ENCODE measurements around the gene GABRD. TPM values are rescaled to one million over a fixed set of nuclear protein-coding genes. Genes with fewer than 3 reads are reported as not detected.

Gene GABRD
- total RNA-seq, 1 experiment from 2014 or later = 1.7 TPM

DNA sequence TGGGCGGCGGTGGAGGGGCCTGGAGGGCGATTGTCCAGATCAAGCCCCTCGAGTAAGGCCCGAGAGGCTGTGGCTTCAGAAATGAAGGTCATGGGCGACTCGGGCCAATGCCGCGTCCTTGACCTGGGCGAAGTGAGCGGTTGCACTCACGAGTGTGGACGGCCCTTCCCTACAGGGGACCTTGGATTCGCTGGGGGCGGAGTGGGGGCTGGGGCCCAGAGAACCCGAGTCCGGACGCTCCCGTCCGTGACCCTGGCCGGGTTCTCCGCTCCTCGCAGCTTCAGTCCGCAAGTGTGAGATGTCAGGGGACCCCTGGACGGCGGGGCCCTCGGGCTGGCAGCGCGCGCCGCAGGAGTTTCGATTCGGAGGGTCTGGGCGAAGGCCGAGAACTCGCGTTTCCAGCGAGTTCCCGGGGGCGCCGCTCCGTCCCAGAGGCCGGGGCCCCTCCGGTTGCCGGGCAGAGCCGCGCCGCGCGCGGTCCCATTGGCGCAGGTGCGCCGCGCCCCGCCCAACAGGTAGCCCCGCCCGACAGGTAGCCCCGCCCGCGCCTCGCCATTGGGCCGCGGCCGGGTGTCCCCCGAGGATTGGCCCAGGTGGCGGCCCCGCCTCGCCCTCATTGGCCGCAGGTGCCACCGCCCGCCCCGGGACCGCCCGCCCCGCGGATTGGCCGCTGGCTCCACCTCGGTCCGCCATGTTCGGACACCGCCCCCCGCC is 30.7 kb downstream of the GABRD start, which contains the start of gene PRKCZ (continued):
- no peak for TF ChIP-seq CDX4 (CRISPR knock-in tag; IDR thresholded peaks at IDR 0.05; ENCODE audit: borderline replicate concordance)
- TF ChIP-seq ZNF425 (CRISPR knock-in tag; conservative IDR thresholded peaks at IDR 0.05) = no peak
- peak; percentile 93 for TF ChIP-seq SP1 (CRISPR knock-in tag; conservative IDR thresholded peaks at IDR 0.05)
- TF ChIP-seq ATF6 (CRISPR knock-in tag; IDR thresholded peaks at IDR 0.05) = no peak
- no peak for TF ChIP-seq JUN (CRISPR knock-in tag; IDR thresholded peaks at IDR 0.05)
- TF ChIP-seq, protein P1, sequence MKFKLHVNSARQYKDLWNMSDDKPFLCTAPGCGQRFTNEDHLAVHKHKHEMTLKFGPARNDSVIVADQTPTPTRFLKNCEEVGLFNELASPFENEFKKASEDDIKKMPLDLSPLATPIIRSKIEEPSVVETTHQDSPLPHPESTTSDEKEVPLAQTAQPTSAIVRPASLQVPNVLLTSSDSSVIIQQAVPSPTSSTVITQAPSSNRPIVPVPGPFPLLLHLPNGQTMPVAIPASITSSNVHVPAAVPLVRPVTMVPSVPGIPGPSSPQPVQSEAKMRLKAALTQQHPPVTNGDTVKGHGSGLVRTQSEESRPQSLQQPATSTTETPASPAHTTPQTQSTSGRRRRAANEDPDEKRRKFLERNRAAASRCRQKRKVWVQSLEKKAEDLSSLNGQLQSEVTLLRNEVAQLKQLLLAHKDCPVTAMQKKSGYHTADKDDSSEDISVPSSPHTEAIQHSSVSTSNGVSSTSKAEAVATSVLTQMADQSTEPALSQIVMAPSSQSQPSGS (CRISPR knock-in tag; IDR thresholded peaks at IDR 0.05; ENCODE audit: borderline replicate concordance, low read depth) = no peak
- no peak for TF ChIP-seq ZNF219 (CRISPR knock-in tag; IDR thresholded peaks at IDR 0.05; ENCODE audit: borderline replicate concordance)
- no peak for TF ChIP-seq TCF7 (CRISPR knock-in tag; IDR thresholded peaks at IDR 0.05; ENCODE audit: low read depth)
- no peak for TF ChIP-seq AFF4 (CRISPR knock-in tag; IDR thresholded peaks at IDR 0.05; ENCODE audit: borderline replicate concordance)
- no peak for TF ChIP-seq OVOL2 (CRISPR knock-in tag; IDR thresholded peaks at IDR 0.05; ENCODE audit: borderline replicate concordance)
- TF ChIP-seq NR2C2 (CRISPR knock-in tag; IDR thresholded peaks at IDR 0.05) = no peak
- no peak; the same call in 1 of the 2 replicates for TF ChIP-seq ZNF263 (CRISPR knock-in tag; IDR thresholded peaks at IDR 0.05; ENCODE audit: low read depth)
- TF ChIP-seq TP53 (CRISPR knock-in tag; IDR thresholded peaks at IDR 0.05) = no peak
- TF ChIP-seq TEAD4 (CRISPR knock-in tag; IDR thresholded peaks at IDR 0.05) = no peak
- TF ChIP-seq, protein P2, sequence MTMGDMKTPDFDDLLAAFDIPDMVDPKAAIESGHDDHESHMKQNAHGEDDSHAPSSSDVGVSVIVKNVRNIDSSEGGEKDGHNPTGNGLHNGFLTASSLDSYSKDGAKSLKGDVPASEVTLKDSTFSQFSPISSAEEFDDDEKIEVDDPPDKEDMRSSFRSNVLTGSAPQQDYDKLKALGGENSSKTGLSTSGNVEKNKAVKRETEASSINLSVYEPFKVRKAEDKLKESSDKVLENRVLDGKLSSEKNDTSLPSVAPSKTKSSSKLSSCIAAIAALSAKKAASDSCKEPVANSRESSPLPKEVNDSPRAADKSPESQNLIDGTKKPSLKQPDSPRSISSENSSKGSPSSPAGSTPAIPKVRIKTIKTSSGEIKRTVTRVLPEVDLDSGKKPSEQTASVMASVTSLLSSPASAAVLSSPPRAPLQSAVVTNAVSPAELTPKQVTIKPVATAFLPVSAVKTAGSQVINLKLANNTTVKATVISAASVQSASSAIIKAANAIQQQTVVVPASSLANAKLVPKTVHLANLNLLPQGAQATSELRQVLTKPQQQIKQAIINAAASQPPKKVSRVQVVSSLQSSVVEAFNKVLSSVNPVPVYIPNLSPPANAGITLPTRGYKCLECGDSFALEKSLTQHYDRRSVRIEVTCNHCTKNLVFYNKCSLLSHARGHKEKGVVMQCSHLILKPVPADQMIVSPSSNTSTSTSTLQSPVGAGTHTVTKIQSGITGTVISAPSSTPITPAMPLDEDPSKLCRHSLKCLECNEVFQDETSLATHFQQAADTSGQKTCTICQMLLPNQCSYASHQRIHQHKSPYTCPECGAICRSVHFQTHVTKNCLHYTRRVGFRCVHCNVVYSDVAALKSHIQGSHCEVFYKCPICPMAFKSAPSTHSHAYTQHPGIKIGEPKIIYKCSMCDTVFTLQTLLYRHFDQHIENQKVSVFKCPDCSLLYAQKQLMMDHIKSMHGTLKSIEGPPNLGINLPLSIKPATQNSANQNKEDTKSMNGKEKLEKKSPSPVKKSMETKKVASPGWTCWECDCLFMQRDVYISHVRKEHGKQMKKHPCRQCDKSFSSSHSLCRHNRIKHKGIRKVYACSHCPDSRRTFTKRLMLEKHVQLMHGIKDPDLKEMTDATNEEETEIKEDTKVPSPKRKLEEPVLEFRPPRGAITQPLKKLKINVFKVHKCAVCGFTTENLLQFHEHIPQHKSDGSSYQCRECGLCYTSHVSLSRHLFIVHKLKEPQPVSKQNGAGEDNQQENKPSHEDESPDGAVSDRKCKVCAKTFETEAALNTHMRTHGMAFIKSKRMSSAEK (CRISPR knock-in tag; IDR thresholded peaks at IDR 0.05; ENCODE audit: borderline replicate concordance) = no peak
- TF ChIP-seq, protein P3, sequence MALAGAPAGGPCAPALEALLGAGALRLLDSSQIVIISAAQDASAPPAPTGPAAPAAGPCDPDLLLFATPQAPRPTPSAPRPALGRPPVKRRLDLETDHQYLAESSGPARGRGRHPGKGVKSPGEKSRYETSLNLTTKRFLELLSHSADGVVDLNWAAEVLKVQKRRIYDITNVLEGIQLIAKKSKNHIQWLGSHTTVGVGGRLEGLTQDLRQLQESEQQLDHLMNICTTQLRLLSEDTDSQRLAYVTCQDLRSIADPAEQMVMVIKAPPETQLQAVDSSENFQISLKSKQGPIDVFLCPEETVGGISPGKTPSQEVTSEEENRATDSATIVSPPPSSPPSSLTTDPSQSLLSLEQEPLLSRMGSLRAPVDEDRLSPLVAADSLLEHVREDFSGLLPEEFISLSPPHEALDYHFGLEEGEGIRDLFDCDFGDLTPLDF (CRISPR knock-in tag; IDR thresholded peaks at IDR 0.05) = no peak
- TF ChIP-seq, protein P4, sequence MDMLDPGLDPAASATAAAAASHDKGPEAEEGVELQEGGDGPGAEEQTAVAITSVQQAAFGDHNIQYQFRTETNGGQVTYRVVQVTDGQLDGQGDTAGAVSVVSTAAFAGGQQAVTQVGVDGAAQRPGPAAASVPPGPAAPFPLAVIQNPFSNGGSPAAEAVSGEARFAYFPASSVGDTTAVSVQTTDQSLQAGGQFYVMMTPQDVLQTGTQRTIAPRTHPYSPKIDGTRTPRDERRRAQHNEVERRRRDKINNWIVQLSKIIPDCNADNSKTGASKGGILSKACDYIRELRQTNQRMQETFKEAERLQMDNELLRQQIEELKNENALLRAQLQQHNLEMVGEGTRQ (CRISPR knock-in tag; IDR thresholded peaks at IDR 0.05) = peak; percentile 19; the same call in 1 of the 2 replicates
- TF ChIP-seq CREM (CRISPR knock-in tag; IDR thresholded peaks at IDR 0.05) = no peak
- TF ChIP-seq PRRX2 (CRISPR knock-in tag; IDR thresholded peaks at IDR 0.05) = no peak
- 0 out of 2 replicates have a peak, but pooled peaks have one; percentile 34 for TF ChIP-seq ZNF416 (CRISPR knock-in tag; IDR thresholded peaks at IDR 0.05)
- peak; percentile 53; the same call in 1 of the 2 replicates for TF ChIP-seq ZNF423 (CRISPR knock-in tag; IDR thresholded peaks at IDR 0.05)
